Natural killer cell (primary cell): Measurements from ENCODE around the gene NAA15. TPM values are rescaled to one million over a fixed set of nuclear protein-coding genes. Genes with fewer than 3 reads are reported as not detected.

ENCODE experiments used
- ATAC-seq, 3 donors: fragments of 150-1000 bp in 2 of 3; fragments of 200-7000 bp in 1 of 3; cut with Tn5 transposase; 1 replicate in 1 of 3; 2 replicates in 2 of 3; pipeline ENCODE4 v1.10.0; 2021; ENCODE audit warnings: mild to moderate bottlenecking in 2 of 3, moderate library complexity in 2 of 3
- DNase-seq, 2 donors: peaks; one replicate each; pipeline versions ENCODE4 v3.0.0 to v3.0.0-alpha.2; 2013 to 2021; ENCODE audit warnings: mixed read lengths in 1 of 2
- H3K27ac ChIP-seq: one replicate; pipeline ENCODE4 v1.5.1; 2013; ENCODE audit warnings: mild to moderate bottlenecking, low read length
- H3K27me3 ChIP-seq: one replicate; pipeline ENCODE4 v1.6.1; 2013; ENCODE audit warnings: low read length; ENCODE audit not compliant: control insufficient read depth, insufficient read depth
- H3K36me3 ChIP-seq: one replicate; pipeline ENCODE4 v1.6.1; 2013; ENCODE audit warnings: low read length; ENCODE audit not compliant: control insufficient read depth, insufficient read depth
- H3K4me1 ChIP-seq: one replicate; pipeline ENCODE4 v1.6.1; 2013; ENCODE audit warnings: low read length; ENCODE audit not compliant: control insufficient read depth, insufficient read depth
- H3K4me3 ChIP-seq: one replicate; pipeline ENCODE4 v1.5.1; 2013; ENCODE audit warnings: low read length
- H3K9me3 ChIP-seq: one replicate; pipeline ENCODE4 v1.6.1; 2013; ENCODE audit warnings: low read length; ENCODE audit not compliant: control insufficient read depth, insufficient read depth
- H3K27ac Mint-ChIP-seq, 2 donors: one replicate each; pipeline ENCODE4 v1.8.0; 2022; ENCODE audit warnings: mild to moderate bottlenecking in 2 of 2, mixed read lengths in 2 of 2, moderate library complexity in 1 of 2
- H3K27me3 Mint-ChIP-seq, 2 donors: one replicate each; pipeline ENCODE4 v1.8.0; 2022; ENCODE audit warnings: low read depth in 2 of 2, mixed read lengths in 2 of 2
- H3K36me3 Mint-ChIP-seq: one replicate; pipeline ENCODE4 v1.8.0; 2022; ENCODE audit warnings: mixed read lengths
- H3K4me1 Mint-ChIP-seq, 2 donors: one replicate each; pipeline ENCODE4 v1.8.0; 2022; ENCODE audit warnings: mixed read lengths in 2 of 2
- H3K4me3 Mint-ChIP-seq: one replicate; pipeline ENCODE4 v1.8.0; 2022; ENCODE audit warnings: mild to moderate bottlenecking, moderate library complexity, mixed read lengths
- H3K9me3 Mint-ChIP-seq, 2 donors: one replicate each; pipeline ENCODE4 v1.8.0; 2022; ENCODE audit warnings: mixed read lengths in 2 of 2
- WGBS: methylation state at CpG from one replicate; pipeline ENCODE4 v1.1.7; 2013; ENCODE audit warnings: missing lambda C conversion rate; ENCODE audit not compliant: insufficient coverage; 5-methylcytosine and 5-hydroxymethylcytosine counted together
- intact Hi-C: fragments of 100-400 bp; cut with micrococcal nuclease; formaldehyde crosslinking; loops from one replicate; pipeline ENCODE4 v1.14.2; 2022
- total RNA-seq, 4 donors: library from RNA; stranded (reverse); fragments of 120-200 nt in 1 of 4; gene quantifications; one replicate each; pipeline versions ENCODE4 v1.2.3 to v1.2.4, GENCODE V29; 2013 to 2022
- TF ChIP-seq, protein P1 (sequence below): fragments of 200-600 bp; IDR thresholded peaks from one replicate; pipeline ENCODE4 v1.8.0; 2022; ENCODE audit warnings: antibody characterized with exemption

The NAA15 gene
- total RNA-seq, 3 donors from 2014 or later (not counting 1 experiment from before 2014, with no cell fraction given): 56.7 to 66.3 (median 61.9) TPM

DNA sequence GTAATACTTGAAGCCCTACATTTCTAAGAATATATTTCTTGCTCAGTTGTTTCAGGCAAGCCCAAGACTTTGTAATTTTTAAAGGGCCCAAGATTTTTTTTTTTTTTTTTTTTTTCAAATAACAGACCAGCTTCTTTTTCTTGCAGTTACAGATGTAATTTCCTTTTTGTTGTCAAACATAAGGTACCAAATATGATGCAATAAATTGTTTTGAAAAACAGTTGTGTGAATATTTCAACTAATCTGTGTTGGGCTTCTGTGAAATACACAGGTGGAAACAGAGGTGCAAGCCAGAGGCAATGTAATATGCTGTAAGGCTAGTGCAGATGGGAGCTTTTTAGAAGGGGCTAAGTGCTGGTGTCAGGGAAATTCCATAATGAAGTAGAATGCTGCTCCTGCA is 87.8 kb downstream of the NAA15 start:
- peaks cover 54% of the 10 kb centered on the region for H3K36me3 ChIP-seq

DNA sequence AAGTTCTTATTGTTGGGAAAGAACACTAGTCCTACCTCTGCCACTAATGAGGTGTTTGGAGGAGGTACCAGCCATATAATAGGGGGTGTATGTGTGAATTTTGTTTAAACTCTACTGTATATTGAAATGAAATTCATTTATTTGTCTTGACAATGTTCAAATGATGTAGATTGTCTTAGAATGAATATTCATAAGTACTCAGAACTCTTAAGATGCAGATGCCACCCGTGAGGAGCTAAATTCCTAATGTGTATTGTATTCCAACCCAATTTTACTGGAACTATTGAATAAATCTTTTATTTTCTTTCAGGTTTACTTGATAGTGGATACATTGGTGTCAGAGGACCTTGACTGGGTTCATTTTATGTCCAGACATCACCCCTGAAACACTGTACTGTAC is 88.7 kb downstream of the NAA15 start:
- no peaks in the 10 kb centered on the region for H3K27me3 ChIP-seq
- ATAC-seq (no peak), DNase-seq (no peak)
- intact Hi-C loops: no loop called here
- WGBS: 100% methylated on average over 1 of the region's 1 CpG
- no peak overlapping the region for H3K4me3 ChIP-seq
- no peaks in the 10 kb centered on the region for H3K9me3 ChIP-seq
- Mint-ChIP-seq H3K27me3 (no peaks in the 10 kb centered on the region), H3K4me3 (no peak overlapping the region), H3K36me3 (no peaks in the 10 kb centered on the region), H3K4me1 (no peaks in the 10 kb centered on the region), H3K9me3 (no peaks in the 10 kb centered on the region), H3K27ac (no peak overlapping the region)
- no peaks in the 10 kb centered on the region for H3K4me1 ChIP-seq
- H3K36me3 ChIP-seq: peaks cover 46% of the 10 kb centered on the region
- TF ChIP-seq, protein P1, sequence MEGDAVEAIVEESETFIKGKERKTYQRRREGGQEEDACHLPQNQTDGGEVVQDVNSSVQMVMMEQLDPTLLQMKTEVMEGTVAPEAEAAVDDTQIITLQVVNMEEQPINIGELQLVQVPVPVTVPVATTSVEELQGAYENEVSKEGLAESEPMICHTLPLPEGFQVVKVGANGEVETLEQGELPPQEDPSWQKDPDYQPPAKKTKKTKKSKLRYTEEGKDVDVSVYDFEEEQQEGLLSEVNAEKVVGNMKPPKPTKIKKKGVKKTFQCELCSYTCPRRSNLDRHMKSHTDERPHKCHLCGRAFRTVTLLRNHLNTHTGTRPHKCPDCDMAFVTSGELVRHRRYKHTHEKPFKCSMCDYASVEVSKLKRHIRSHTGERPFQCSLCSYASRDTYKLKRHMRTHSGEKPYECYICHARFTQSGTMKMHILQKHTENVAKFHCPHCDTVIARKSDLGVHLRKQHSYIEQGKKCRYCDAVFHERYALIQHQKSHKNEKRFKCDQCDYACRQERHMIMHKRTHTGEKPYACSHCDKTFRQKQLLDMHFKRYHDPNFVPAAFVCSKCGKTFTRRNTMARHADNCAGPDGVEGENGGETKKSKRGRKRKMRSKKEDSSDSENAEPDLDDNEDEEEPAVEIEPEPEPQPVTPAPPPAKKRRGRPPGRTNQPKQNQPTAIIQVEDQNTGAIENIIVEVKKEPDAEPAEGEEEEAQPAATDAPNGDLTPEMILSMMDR: no peak
- no peak overlapping the region for H3K27ac ChIP-seq

More for the DNA sequence above, 87.8 kb downstream of the NAA15 start:
- no peaks in the 10 kb centered on the region for H3K4me1 Mint-ChIP-seq
- no peaks in the 10 kb centered on the region for H3K9me3 Mint-ChIP-seq
- no peaks in the 10 kb centered on the region for H3K9me3 ChIP-seq
- intact Hi-C loops: no loop called here
- TF ChIP-seq, protein P1: no peak
- no peaks in the 10 kb centered on the region for H3K4me1 ChIP-seq
- no peak for DNase-seq
- no peaks in the 10 kb centered on the region for H3K36me3 Mint-ChIP-seq
- no peak overlapping the region for H3K27ac ChIP-seq
- H3K27me3 Mint-ChIP-seq: no peaks in the 10 kb centered on the region
- no peak for ATAC-seq
- H3K27ac Mint-ChIP-seq: no peak overlapping the region
- no peak overlapping the region for H3K4me3 ChIP-seq
- no peak overlapping the region for H3K4me3 Mint-ChIP-seq
- H3K27me3 ChIP-seq: no peaks in the 10 kb centered on the region

DNA sequence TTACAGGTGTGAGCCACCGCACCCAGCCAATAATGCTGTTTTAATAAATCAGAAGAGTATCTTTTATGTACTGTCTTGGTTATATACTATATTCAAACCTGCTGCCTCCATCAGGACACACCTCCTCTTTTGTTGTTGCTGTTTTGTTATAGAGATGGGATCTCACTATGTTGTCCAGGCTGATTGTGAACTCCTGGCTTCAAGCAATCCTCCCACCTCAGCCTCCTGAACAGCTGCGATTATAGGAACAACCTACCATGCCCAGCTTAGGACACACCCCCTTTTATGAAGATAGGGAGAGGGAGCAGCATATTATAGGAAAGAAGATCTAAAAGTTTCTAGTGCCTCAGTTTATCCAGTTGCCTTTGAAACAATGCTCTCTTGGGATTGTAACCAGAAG is 90.4 kb downstream of the NAA15 start:
- DNase-seq (no peak), ATAC-seq (no peak)
- no peaks in the 10 kb centered on the region for H3K4me1 ChIP-seq
- H3K4me3 ChIP-seq: no peak overlapping the region
- TF ChIP-seq, protein P1: no peak
- no peaks in the 10 kb centered on the region for H3K9me3 Mint-ChIP-seq
- H3K4me1 Mint-ChIP-seq: no peaks in the 10 kb centered on the region
- H3K9me3 ChIP-seq: no peaks in the 10 kb centered on the region
- no peaks in the 10 kb centered on the region for H3K27me3 ChIP-seq
- no peak overlapping the region for H3K4me3 Mint-ChIP-seq
- no peak overlapping the region for H3K27ac ChIP-seq
- no peaks in the 10 kb centered on the region for H3K27me3 Mint-ChIP-seq
- no peaks in the 10 kb centered on the region for H3K36me3 Mint-ChIP-seq
- intact Hi-C loops: no loop called here
- no CpG with 5 or more reads among the region's 2 CpGs for WGBS
- no peak overlapping the region for H3K27ac Mint-ChIP-seq
- peaks cover 36% of the 10 kb centered on the region for H3K36me3 ChIP-seq

DNA sequence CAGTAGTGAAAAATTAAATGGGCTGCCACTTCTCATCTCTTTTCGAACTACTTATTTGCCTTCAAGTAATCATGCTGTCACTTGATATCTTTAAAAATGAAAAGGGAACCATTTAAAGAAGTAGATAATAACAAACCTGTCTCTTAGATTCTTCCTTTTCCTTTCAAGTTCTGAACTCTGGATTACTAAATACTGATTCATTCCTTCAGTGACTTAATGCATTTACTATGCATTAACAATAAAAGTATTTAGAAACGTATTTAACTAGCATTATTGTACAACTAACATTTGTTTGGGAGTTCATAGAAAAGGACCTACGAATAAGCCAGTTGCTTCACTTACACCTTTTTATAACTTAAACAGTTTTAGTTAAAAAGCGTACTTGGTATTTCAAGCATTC is 91.5 kb downstream of the NAA15 start:
- Histone ChIP-seq H3K4me3 (no peak overlapping the region), H3K36me3 (peaks cover 27% of the 10 kb centered on the region), H3K9me3 (no peaks in the 10 kb centered on the region), H3K4me1 (no peaks in the 10 kb centered on the region), H3K27me3 (no peaks in the 10 kb centered on the region), H3K27ac (no peak overlapping the region)
- H3K36me3 Mint-ChIP-seq: no peaks in the 10 kb centered on the region
- no peaks in the 10 kb centered on the region for H3K27me3 Mint-ChIP-seq
- H3K4me3 Mint-ChIP-seq: no peak overlapping the region
- peak overlapping the region in 1 of 2 donors; percentile 19 for H3K27ac Mint-ChIP-seq
- DNase-seq (no peak), ATAC-seq (no peak)
- intact Hi-C loops: no loop called here
- 100% methylated on average over 3 of the region's 4 CpGs for WGBS
- TF ChIP-seq, protein P1: no peak
- H3K4me1 Mint-ChIP-seq: no peaks in the 10 kb centered on the region
- H3K9me3 Mint-ChIP-seq: no peaks in the 10 kb centered on the region
